Fibroblast of the aortic adventitia (primary cell): ENCODE results near the gene KIF26B. TPM values are rescaled to one million over a fixed set of nuclear protein-coding genes. Genes with fewer than 3 reads are reported as not detected.

Source experiments
- DNase-seq: peaks from one replicate; pipeline ENCODE4 v3.0.0-alpha.2; 2010; ENCODE audit warnings: low read depth
- H3K4me3 ChIP-seq: 2 replicates; pipeline ENCODE4 v1.5.1; 2011; ENCODE audit warnings: low read depth, mild to moderate bottlenecking, control low read depth, low read length, moderate library complexity
- total RNA-seq: library from RNA; depleted of rRNA; stranded (reverse); fragments of >200 nt; gene quantifications from 2 replicates; pipeline ENCODE4 v1.2.3, GENCODE V29; 2012; ENCODE audit warnings: low replicate concordance
- TF ChIP-seq, protein P1 (sequence below): IDR thresholded peaks from 2 replicates; pipeline ENCODE4 v1.5.1; 2011; ENCODE audit warnings: mild to moderate bottlenecking, low read length, control low read depth, inconsistent platforms; ENCODE audit not compliant: insufficient read depth

KIF26B gene
- total RNA-seq, 1 donor: 4.6 TPM

DNA sequence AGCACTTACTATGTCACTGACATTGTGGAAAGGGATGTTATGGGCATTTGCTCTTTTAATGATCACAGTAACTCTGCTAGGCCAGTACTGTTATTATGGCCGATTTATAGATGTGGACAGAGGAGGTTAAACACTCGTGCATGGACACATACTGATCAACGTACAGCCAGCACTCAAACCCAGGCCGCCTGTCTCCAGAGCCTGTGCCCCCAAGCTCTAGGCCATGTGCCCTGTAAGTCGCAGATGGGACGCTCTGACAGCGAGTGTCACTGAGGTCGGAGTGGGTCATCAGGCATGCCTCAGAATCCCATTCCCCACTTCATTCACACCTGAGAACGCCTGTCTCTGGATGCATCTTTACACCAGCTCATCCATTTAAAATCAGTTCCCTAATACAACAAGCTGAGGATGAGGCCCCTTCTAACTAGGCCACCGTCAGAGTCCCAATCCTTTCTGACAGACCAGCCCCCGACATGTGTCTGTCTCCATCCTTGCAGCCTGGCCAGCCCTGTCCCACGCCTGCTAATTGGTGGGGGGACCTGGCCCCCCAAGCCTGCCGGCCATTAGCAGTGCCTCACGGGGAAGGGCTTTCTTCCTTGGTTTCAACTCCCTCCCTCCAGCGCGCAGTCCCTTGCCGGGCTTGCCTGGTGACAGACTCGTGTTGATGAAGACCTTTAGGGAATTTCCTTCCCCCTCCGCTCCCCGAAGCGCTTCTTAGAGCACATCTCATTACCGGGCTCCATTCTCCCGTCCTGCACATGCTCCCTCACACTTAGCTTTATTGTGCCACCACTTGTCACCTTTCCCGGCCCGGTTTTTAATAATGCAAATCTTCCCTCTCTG, 436.8 kb downstream of the KIF26B start:
- DNase-seq: no peak
- TF ChIP-seq, protein P1, sequence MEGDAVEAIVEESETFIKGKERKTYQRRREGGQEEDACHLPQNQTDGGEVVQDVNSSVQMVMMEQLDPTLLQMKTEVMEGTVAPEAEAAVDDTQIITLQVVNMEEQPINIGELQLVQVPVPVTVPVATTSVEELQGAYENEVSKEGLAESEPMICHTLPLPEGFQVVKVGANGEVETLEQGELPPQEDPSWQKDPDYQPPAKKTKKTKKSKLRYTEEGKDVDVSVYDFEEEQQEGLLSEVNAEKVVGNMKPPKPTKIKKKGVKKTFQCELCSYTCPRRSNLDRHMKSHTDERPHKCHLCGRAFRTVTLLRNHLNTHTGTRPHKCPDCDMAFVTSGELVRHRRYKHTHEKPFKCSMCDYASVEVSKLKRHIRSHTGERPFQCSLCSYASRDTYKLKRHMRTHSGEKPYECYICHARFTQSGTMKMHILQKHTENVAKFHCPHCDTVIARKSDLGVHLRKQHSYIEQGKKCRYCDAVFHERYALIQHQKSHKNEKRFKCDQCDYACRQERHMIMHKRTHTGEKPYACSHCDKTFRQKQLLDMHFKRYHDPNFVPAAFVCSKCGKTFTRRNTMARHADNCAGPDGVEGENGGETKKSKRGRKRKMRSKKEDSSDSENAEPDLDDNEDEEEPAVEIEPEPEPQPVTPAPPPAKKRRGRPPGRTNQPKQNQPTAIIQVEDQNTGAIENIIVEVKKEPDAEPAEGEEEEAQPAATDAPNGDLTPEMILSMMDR: no peak
- H3K4me3 ChIP-seq: no peak overlapping the region

DNA sequence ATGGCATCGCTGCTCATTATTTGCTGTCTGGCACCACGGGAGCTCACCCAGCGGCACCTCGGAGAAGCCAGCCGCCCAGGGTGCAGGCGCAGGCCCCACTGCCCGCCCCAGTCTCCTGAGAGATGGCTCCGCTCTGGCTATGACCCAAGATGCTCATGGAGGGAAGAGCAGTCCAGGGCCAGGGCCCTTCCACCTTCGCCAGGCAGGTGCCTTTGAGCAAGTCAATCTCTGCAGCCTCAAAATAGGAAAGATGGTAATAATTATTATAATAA, 437.3 kb downstream of the KIF26B start:
- no peak overlapping the region for H3K4me3 ChIP-seq
- no peak for DNase-seq
- TF ChIP-seq, protein P1: no peak

DNA sequence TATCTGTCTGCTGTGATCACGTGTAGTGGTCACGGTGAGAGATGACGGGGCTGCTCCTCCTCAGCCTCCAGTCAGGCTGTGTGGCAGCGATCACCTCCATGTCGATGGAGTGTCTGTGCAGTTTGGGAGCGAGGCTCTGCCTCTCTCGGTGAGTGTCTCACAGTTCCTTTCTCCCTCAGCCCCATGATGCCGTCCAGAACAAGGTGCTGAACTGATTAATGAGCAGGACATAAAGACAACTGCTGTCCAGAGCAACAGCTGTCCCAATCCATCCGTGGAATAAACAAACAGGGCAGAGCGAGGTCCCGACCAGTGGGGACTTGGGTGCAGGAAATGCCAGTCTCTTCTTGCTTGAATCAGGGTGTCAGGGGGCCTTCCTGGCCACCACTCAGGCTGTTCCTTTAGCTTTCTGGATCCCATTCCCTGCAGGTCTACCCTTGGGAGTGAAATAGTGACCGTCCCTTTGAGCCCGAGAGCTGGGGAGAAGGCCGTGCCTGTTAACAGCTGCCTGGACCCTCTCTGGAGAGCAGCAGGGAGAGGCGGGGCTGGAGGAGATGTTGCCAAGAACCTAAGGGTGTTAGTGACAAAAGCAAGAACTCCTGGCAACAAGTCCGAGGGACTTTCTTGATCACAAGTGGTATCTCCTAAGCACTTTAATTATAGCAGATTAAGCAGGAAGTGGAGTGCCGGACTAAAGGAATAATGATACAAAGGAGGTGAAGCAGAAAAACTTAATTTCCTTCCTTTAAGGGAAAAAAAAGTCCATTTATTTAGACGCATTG, 443.9 kb downstream of the KIF26B start:
- no peak overlapping the region for H3K4me3 ChIP-seq
- peak; percentile 45 for DNase-seq
- TF ChIP-seq, protein P1: no peak

DNA sequence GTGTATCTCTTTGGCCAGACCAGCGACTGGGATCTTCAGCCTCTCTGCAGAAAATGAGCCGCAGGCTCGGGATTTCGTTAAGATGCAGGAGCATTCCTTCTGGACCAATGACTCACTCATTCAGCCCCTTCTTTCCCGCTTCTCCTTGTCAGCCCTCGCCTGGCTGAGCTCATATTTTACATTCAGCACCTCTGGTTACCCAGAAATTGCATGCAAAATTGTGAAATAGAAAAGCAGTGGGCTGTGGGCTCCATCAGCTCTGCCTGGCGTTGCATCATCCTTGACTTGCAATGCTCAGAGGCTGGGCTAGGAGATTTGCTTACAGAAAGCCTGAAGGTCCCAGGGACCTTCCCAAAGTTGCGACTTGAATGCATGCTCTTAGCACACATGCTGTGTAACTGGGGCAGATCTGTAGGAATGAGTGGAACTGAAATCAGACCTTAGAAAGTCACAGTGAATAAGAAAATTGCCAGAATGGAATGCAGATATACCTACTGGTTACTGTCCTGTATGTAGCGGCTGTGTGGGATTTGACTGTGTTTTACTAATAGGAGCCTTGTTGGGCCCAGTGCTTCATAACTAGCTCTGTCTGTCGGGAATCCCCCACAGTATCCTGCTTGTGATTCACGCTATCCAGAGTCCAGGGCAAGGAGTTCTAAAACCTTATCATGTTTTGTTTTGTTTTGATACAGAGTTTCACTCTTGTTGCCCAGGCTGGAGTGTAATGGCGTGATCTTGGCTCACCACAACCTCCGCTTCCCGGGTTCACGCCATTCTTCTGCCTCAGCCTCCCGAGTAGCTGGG, 444.8 kb downstream of the KIF26B start:
- TF ChIP-seq, protein P1: peak; percentile 6
- H3K4me3 ChIP-seq: no peak overlapping the region

DNA sequence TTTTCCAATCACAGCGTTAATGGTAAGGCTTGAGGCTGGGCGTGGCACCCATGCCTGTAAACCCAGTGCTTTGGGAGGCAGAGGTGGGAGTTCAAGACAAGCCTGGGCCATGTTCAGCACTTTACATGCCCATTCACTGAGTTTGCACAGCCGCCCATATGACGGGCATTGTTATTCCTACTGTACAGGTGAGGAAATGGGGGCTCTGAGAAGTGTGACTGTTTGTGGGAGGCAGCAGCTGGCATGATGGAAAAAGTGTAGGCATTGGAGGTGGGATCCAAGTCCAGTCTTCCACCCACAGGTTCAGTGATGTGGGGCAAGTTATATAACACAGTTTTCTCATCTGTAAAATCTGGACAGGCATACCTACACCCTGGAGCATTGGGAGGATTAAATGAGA, 445.9 kb downstream of the KIF26B start:
- no peak overlapping the region for H3K4me3 ChIP-seq
- DNase-seq: no peak
- TF ChIP-seq, protein P1: no peak

More for the DNA sequence above, 444.8 kb downstream of the KIF26B start:
- peak; percentile 99 for DNase-seq

DNA sequence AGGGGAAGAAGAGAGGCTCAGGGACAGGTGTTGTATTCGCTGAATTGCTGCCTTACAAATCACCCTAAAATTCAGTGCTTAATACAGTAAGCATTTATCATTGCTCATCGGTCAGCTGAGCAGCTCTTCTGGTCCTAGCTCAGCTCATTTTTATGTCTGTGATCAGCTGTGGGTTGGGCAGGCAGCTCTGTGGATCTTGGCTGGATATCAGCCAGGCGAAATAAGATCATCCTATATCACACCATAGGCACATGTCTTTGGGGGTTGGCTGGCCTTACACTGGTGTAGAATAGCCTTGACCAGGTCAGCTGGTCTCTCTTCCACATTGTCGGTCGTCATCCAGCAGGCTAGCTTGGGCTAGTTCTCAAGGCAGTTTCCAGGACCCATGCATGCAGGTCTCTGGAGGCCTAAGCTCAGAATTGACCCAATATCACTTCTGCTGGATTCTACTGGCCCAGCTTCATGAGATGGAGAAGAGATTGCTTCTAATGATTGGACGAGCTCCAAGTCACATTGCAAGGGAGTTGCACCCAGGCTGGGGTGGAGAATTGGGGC, 448.6 kb downstream of the KIF26B start:
- peak; percentile 27 for DNase-seq
- TF ChIP-seq, protein P1: no peak
- no peak overlapping the region for H3K4me3 ChIP-seq
